Right cardiac atrium (tissue), 5 donors: ENCODE measurements around the gene CYTH1. TPM values are rescaled to one million over a fixed set of nuclear protein-coding genes. Genes with fewer than 3 reads are reported as not detected.
A peak's percentile ranks its signal among the peaks of the same experiment; 100 is the strongest.
"Not testable (repeated sequence)": the region's sequence is repeated elsewhere in the genome, so short reads cannot be mapped to it uniquely, and the experiment has no call there.

Experiments used
- ATAC-seq, 2 donors: fragments of 200-7000 bp; cut with Tn5 transposase; one replicate each; pipeline versions ENCODE4 v1.8.0 to v1.9.1; 2020; ENCODE audit warnings: moderate library complexity in 2 of 2, mild to moderate bottlenecking in 1 of 2
- DNase-seq, 3 donors: peaks; one replicate each; pipeline ENCODE4 v3.0.0-alpha.2; 2020
- H3K27ac ChIP-seq: one replicate; pipeline ENCODE4 v1.5.1; 2013; ENCODE audit warnings: mild to moderate bottlenecking, low read length, control low read depth, moderate library complexity
- H3K27me3 ChIP-seq: one replicate; pipeline ENCODE4 v1.6.1; 2013; ENCODE audit not compliant: control insufficient read depth, insufficient read depth
- H3K4me1 ChIP-seq: one replicate; pipeline ENCODE4 v1.6.1; 2013; ENCODE audit warnings: low read length; ENCODE audit not compliant: control insufficient read depth, insufficient read depth
- H3K4me3 ChIP-seq: one replicate; pipeline ENCODE4 v1.5.1; 2013; ENCODE audit warnings: low read length, control low read depth
- H3K9me3 ChIP-seq: one replicate; pipeline ENCODE4 v1.6.1; 2013; ENCODE audit warnings: low read length; ENCODE audit not compliant: control insufficient read depth
- WGBS: extraction: QIAGEN DNeasy Blood & Tissue Kit; methylation state at CpG from one replicate; pipeline ENCODE4 v1.1.7; 2013; 5-methylcytosine and 5-hydroxymethylcytosine counted together
- intact Hi-C, 4 donors: fragments of 100-400 bp; cut with DNase I; formaldehyde crosslinking; loops; one replicate each; pipeline versions ENCODE4 v1.11.0 to v1.14.0; 2022 to 2023
- polyA plus RNA-seq: library from polyadenylated mRNA; stranded (reverse); fragments of 200-250 nt; gene quantifications from one replicate; pipeline ENCODE4 v1.2.3, GENCODE V29; 2013
- total RNA-seq, 4 donors: library from RNA; stranded (reverse); fragmentation: NEBNext Ultra II Directional; extraction: Animal tissue kit (Norgen Biotek cat#: 25700); gene quantifications; one replicate each; pipeline ENCODE4 v1.2.1, GENCODE V29; 2021
- donor health status: healthy with polysubstance abuse.
- donor health status: DM: no; HTN: yes; CAD: no.
- donor health status: DM: no; HTN: no; CAD: no.
- donor health status: DM: no; HTN: yes; CAD: no; lungs with severe emphysema.
- donor health status: DM: yes; HTN: yes; CAD: no.

CYTH1 gene
- total and polyA plus RNA-seq, 5 donors = 22.5 to 39.1 (median 36.0) TPM

GRCh38 chr17:78787444-78787843 lies 5.4 kb upstream of the CYTH1 start:
- WGBS = 95% methylated on average over 7 of the region's 7 CpGs
- H3K27me3 ChIP-seq = no peaks in the 10 kb centered on the region
- no peaks in the 10 kb centered on the region for H3K9me3 ChIP-seq
- intact Hi-C loops = loop anchor here in 2 of 4 donors (10.0 kb wide), 2 partner anchors 53 to 73 kb away; no protein-coding TSS in a partner anchor
- H3K4me3 ChIP-seq = no peak overlapping the region
- ATAC-seq (no peak), DNase-seq (no peak)
- H3K4me1 ChIP-seq = peaks cover 5% of the 10 kb centered on the region
- H3K27ac ChIP-seq = no peak overlapping the region

DNA sequence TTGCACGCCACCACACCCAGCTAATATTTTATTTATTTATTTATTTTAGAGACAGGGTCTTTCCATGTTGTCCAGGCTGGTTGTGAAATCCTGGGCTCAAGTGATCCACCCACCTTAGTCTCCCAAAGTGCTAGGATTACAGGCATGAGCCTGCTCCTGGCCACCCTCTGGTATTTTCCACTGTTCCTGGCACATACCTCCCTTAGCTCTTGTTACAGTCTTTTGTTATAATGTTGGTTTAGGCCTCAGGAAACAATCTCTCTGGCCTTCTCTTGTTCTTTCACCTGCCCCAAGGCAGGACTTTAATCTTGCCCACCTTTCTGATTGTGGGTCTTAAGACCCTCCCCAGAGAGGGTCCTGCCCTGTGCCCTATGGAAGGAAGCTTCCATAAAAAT lies 3.6 kb upstream of the CYTH1 start:
- H3K4me1 ChIP-seq = peaks cover 2% of the 10 kb centered on the region
- H3K27ac ChIP-seq = no peak overlapping the region
- DNase-seq (no peak), ATAC-seq (no peak)
- intact Hi-C loops = loop anchor here in 2 of 4 donors (10.0 kb wide), 2 partner anchors 51 to 71 kb away; no protein-coding TSS in a partner anchor
- H3K4me3 ChIP-seq = no peak overlapping the region
- H3K27me3 ChIP-seq = no peaks in the 10 kb centered on the region
- 96% methylated on average over 1 of the region's 1 CpG for WGBS
- no peaks in the 10 kb centered on the region for H3K9me3 ChIP-seq

DNA sequence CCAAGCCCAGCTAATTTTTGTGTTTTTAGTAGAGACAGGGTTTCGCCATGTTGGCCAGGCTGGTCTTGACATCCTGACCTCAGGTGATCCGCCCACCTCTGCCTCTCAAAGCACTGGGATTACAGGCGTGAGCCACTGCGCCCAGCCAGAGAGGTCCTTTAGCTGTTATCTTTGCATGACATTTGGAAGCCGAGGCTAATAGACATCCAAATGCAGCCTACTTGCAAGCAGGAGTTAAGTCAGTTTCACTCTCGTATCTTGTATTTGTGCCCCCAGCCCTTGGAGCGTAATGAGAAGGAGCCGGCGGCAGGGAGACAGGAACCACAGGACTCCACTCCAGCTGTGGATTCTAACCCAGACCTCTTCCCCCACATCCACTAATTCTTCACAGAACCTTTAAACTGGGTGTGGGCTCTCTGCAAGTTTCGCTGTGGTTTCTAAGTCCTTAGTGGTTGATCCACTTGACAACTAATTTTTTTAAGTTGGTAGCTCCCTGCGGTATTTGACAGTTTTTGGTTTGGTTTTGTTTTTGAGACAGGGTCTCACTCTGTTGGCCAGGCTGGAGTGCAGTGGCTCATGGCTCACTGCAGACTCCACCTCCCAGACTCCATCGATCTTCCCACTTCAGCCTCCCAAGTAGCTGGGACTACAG lies 3.1 kb upstream of the CYTH1 start:
- Histone ChIP-seq H3K4me3 (no peak overlapping the region), H3K9me3 (no peaks in the 10 kb centered on the region), H3K27me3 (no peaks in the 10 kb centered on the region), H3K4me1 (no peaks in the 10 kb centered on the region), H3K27ac (no peak overlapping the region)
- ATAC-seq = no peak
- WGBS = 86% methylated on average over 12 of the region's 12 CpGs
- intact Hi-C loops = loop anchor here in 2 of 4 donors (10.0 kb wide), 2 partner anchors 50 to 70 kb away; no protein-coding TSS in a partner anchor
- DNase-seq = no peak

- H3K4me1 ChIP-seq = no peaks in the 10 kb centered on the region
- no peaks in the 10 kb centered on the region for H3K9me3 ChIP-seq
- H3K27ac ChIP-seq = no peak overlapping the region
- WGBS = 88% methylated on average over 6 of the region's 6 CpGs
- no peak for ATAC-seq
- DNase-seq = no peak
- H3K4me3 ChIP-seq = no peak overlapping the region
- intact Hi-C loops = loop anchor here in 2 of 4 donors (10.0 kb wide), 2 partner anchors 50 to 70 kb away; no protein-coding TSS in a partner anchor
- no peaks in the 10 kb centered on the region for H3K27me3 ChIP-seq
Measured at GRCh38 chr17:78784352-78784751, 2.3 kb upstream of the CYTH1 start.

DNA sequence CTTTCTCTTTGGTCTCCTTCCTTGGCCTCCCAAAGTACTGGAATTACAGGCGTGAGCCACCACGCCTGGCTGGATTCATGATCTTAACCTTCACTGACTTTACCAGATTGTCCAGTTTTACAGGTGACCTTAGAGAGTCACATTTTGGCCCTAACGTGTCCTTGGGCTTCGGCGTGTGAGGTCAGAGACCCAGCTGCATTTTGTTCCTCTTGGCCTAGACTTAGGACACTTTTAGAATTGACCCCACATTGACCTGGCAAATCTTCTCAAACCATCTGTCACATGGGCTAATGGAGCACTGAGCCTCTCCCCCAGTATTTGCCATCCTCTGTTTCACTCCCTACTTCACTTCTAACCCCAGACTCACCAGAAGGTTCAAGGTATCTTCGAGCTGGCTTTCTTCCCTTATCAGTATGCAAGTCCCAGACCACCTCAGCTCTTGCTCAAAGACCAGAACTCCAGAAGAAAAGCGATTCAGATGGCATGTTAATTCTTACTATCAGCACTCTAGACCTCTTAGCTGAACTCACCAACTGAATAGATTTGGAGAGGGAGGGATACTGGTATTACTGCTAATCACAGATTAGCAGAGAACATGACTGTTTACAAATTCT lies 1.7 kb upstream of the CYTH1 start:
- no peak overlapping the region for H3K27ac ChIP-seq
- intact Hi-C loops = loop anchor here in 2 of 4 donors (10.0 kb wide), 2 partner anchors 49 to 69 kb away; no protein-coding TSS in a partner anchor
- ATAC-seq = no peak

GRCh38 chr17:78781104-78781892 lies 775 bp downstream of the CYTH1 start:
- peak; percentile 60 to 87 (median 84) for DNase-seq
- under 1% methylated on average over 68 of the region's 68 CpGs for WGBS
- Histone ChIP-seq H3K4me3 (peak overlapping the region; percentile 98), H3K27ac (peak overlapping the region; percentile 90), H3K27me3 (no peaks in the 10 kb centered on the region), H3K4me1 (no peaks in the 10 kb centered on the region), H3K9me3 (no peaks in the 10 kb centered on the region)
- intact Hi-C loops = loop anchor here in 2 of 4 donors (10.0 kb wide), 2 partner anchors 46 to 66 kb away; no protein-coding TSS in a partner anchor
- peak; percentile 27 to 33 for ATAC-seq

More for the DNA sequence above, 1.7 kb upstream of the CYTH1 start:
- Histone ChIP-seq H3K4me1 (no peaks in the 10 kb centered on the region), H3K9me3 (no peaks in the 10 kb centered on the region), H3K27me3 (no peaks in the 10 kb centered on the region), H3K4me3 (no peak overlapping the region)
- WGBS = 80% methylated on average over 7 of the region's 7 CpGs
- DNase-seq = no peak

DNA sequence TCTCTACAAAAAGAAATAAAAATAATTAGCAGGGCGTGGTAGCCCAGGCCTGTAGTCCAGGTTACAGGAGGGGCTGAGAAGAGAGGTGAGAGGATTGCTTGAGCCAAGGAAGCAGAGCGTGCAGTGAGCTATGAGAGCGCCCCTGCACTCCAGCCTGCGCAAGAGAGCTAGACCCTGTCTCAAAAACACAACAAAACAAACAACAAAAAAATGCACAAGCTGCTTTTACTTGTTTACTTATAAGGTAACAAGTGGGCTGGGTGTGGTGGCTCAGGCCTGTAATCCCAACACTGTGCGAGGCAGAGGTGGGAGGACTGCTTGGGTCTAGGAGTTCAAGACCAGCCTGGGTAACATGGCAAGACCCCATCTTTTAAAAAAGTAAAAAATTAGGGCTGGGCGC lies 1.7 kb downstream of the CYTH1 start:
- peak overlapping the region; percentile 15 for H3K27ac ChIP-seq
- intact Hi-C loops = loop anchor here in 2 of 4 donors (10.0 kb wide), 2 partner anchors 46 to 66 kb away; no protein-coding TSS in a partner anchor
- H3K9me3 ChIP-seq = no peaks in the 10 kb centered on the region
- DNase-seq (no peak), ATAC-seq (no peak)
- no peaks in the 10 kb centered on the region for H3K4me1 ChIP-seq
- WGBS = 85% methylated on average over 6 of the region's 6 CpGs
- H3K4me3 ChIP-seq = peak overlapping the region; percentile 11
- H3K27me3 ChIP-seq = no peaks in the 10 kb centered on the region

- intact Hi-C loops = loop anchor here in 2 of 4 donors (10.0 kb wide), 2 partner anchors 45 to 65 kb away; no protein-coding TSS in a partner anchor
- H3K27me3 ChIP-seq = no peaks in the 10 kb centered on the region
- peak overlapping the region; percentile 11 for H3K4me3 ChIP-seq
- H3K27ac ChIP-seq = peak overlapping the region; percentile 15
- no peaks in the 10 kb centered on the region for H3K4me1 ChIP-seq
- 52% methylated on average over 3 of the region's 3 CpGs for WGBS
- no peaks in the 10 kb centered on the region for H3K9me3 ChIP-seq
- ATAC-seq (no peak), DNase-seq (no peak)
Measured at GRCh38 chr17:78779850-78780249, 2.2 kb downstream of the CYTH1 start.

DNA sequence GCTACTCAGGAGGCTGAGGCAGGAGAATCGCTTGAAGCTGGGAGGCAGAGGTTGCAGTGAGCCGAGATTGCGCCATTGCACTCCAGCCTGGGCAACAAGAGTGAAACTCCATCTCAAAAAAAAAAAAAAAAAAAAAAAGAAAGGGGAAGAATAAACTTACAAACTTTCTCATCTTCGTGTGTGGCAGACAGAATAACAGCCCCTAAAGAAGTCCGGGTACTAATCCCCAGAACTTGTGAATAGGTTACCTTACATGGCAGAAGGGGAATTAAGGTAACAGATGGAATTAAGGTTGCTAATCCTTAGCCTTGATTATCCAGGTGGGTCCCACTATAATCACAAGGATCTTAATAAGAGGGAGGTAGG lies 2.8 kb downstream of the CYTH1 start:
- H3K4me3 ChIP-seq, DNase-seq, H3K9me3 ChIP-seq, intact Hi-C loops, H3K27me3 ChIP-seq, H3K4me1 ChIP-seq, ATAC-seq: not testable (repeated sequence)
- peak overlapping the region; percentile 15 for H3K27ac ChIP-seq
- 78% methylated on average over 5 of the region's 5 CpGs for whole genome bisulfite sequencing

GRCh38 chr17:78777881-78778280 lies 4.2 kb downstream of the CYTH1 start:
- DNase-seq (no peak), ATAC-seq (no peak)
- 93% methylated on average over 4 of the region's 4 CpGs for WGBS
- H3K27ac ChIP-seq = no peak overlapping the region
- H3K4me3 ChIP-seq = no peak overlapping the region
- intact Hi-C loops = no loop called here
- no peaks in the 10 kb centered on the region for H3K4me1 ChIP-seq
- no peaks in the 10 kb centered on the region for H3K27me3 ChIP-seq
- H3K9me3 ChIP-seq = no peaks in the 10 kb centered on the region
